ENCODE measurements around the gene RASAL2. TPM values are rescaled to one million over a fixed set of nuclear protein-coding genes. Genes with fewer than 3 reads are reported as not detected.

Gene RASAL2
- total and polyA plus RNA-seq, 9 of the 15 experiments (the other 6 are each of a cell fraction or from before 2014, with no cell fraction given) = 0.13 to 1.0 (median 0.62) TPM

DNA sequence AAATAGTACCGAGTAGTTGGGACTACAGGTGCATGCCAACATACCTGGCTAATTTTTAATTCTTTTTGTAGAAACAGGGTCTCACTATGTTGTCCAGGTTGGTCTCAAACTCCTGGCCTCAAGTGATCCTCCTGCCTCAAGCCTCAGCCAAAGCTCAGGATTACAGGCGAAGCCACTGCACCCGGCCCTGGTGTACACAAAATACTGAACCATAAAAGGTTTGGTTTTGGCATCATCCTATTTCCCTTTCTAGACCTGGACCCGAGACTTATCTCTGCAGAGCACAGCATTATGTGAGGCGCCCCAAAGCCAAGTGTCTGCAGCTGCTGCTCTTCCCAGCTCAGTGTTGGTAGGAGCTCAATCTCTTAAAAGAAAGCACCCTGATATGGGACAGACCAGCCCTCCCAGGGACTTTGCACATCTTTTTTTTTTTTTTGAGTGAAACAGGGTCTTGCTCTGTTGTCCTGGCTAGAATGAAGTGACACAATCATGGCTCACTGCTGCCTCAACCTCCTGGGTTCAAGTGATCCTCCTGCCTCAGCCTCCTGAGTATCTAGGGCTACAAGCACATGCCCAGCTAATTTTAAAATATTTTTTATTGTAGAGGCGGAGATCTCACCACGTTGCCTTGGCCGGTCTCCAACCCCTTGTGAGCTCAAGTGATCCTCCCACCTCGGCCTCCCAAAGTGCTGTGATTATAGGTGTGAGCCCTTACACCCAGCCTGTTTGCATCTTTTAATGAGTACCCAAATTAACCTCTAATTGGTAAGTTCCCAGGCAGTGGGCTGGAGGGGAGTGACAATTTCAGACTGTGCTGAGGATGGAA lies 439.4 kb downstream of the RASAL2 start (continued):
- TF ChIP-seq, protein P1, sequence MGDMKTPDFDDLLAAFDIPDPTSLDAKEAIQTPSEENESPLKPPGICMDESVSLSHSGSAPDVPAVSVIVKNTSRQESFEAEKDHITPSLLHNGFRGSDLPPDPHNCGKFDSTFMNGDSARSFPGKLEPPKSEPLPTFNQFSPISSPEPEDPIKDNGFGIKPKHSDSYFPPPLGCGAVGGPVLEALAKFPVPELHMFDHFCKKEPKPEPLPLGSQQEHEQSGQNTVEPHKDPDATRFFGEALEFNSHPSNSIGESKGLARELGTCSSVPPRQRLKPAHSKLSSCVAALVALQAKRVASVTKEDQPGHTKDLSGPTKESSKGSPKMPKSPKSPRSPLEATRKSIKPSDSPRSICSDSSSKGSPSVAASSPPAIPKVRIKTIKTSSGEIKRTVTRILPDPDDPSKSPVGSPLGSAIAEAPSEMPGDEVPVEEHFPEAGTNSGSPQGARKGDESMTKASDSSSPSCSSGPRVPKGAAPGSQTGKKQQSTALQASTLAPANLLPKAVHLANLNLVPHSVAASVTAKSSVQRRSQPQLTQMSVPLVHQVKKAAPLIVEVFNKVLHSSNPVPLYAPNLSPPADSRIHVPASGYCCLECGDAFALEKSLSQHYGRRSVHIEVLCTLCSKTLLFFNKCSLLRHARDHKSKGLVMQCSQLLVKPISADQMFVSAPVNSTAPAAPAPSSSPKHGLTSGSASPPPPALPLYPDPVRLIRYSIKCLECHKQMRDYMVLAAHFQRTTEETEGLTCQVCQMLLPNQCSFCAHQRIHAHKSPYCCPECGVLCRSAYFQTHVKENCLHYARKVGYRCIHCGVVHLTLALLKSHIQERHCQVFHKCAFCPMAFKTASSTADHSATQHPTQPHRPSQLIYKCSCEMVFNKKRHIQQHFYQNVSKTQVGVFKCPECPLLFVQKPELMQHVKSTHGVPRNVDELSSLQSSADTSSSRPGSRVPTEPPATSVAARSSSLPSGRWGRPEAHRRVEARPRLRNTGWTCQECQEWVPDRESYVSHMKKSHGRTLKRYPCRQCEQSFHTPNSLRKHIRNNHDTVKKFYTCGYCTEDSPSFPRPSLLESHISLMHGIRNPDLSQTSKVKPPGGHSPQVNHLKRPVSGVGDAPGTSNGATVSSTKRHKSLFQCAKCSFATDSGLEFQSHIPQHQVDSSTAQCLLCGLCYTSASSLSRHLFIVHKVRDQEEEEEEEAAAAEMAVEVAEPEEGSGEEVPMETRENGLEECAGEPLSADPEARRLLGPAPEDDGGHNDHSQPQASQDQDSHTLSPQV (IDR thresholded peaks at IDR 0.05) = no peak
- no peak for TF ChIP-seq KAT7 (CRISPR knock-in tag; IDR thresholded peaks at IDR 0.05; ENCODE audit: borderline replicate concordance)
- no peak for TF ChIP-seq STAT5B (CRISPR knock-in tag; IDR thresholded peaks at IDR 0.05)
- no peak for TF ChIP-seq NKRF (IDR thresholded peaks at IDR 0.05; ENCODE audit: borderline replicate concordance)
- TF ChIP-seq SNIP1 (IDR thresholded peaks at IDR 0.05; ENCODE audit: low read depth) = no peak
- no peak for TF ChIP-seq ETV1 (tag; conservative IDR thresholded peaks at IDR 0.05; ENCODE audit: low read depth)
- TF ChIP-seq GABPB2 (CRISPR knock-in tag; conservative IDR thresholded peaks at IDR 0.05) = no peak
- no peak for TF ChIP-seq MTF1 (CRISPR knock-in tag; IDR thresholded peaks at IDR 0.05; ENCODE audit: borderline replicate concordance)
- TF ChIP-seq RBM22 (IDR thresholded peaks at IDR 0.05; ENCODE audit: low read depth, low read length, poor library complexity, severe bottlenecking) = no peak

Small RNA genes within 50 kb of the gene (small RNA-seq; reads per million reads assigned to genes)
- gene RF00017 = not detected

Other genes starting within 250 kb of the RASAL2 start
- not detected in 2 replicates for gene SEC16B, start 124.0 kb upstream of the RASAL2 start, total RNA-seq (2014; rRNA removed)
- gene SEC16B, start 124.0 kb upstream of the RASAL2 start, total RNA-seq (2014; rRNA removed; fragmentation: Illumina TruSeq; extraction: Trizol) = not detected in 2 replicates
- not detected in 2 replicates for gene SEC16B, start 124.0 kb upstream of the RASAL2 start, total RNA-seq (2015; rRNA removed; fragmentation: Illumina TruSeq; extraction: Trizol)
- gene SEC16B, start 124.0 kb upstream of the RASAL2 start, total RNA-seq (2021) = not detected in 2 replicates
- not detected in 2 replicates for gene SEC16B, start 124.0 kb upstream of the RASAL2 start, polyA plus RNA-seq (2011; rRNA removed)
- gene SEC16B, start 124.0 kb upstream of the RASAL2 start, polyA plus RNA-seq (2014; fragmentation: Illumina TruSeq; extraction: Trizol) = not detected in 2 replicates
- not detected for gene SEC16B, start 124.0 kb upstream of the RASAL2 start, polyA plus RNA-seq (2014; fragmentation: Nextera tagmentation; extraction: Ambion mirVana)
- gene SEC16B, start 124.0 kb upstream of the RASAL2 start, polyA plus RNA-seq (2014; rRNA removed) = not detected in 2 replicates

Measured in K562 (cell line).